Astrocyte (in vitro differentiated cells and primary cell): ENCODE measurements around the gene PSMD4. TPM values are rescaled to one million over a fixed set of nuclear protein-coding genes. Genes with fewer than 3 reads are reported as not detected.

ENCODE experiments used
- DNase-seq: peaks from one replicate; pipeline ENCODE4 v3.0.0-alpha.2; 2010; ENCODE audit warnings: low read depth
- FAIRE-seq: peaks from 2 replicates; lab custom pipeline; 2011; peaks lifted over from hg19 to GRCh38; lab: Jason Lieb, UNC
- H2AFZ ChIP-seq: 2 replicates; pipeline ENCODE4 v1.6.0; 2012; ENCODE audit warnings: low read depth, low read length, inconsistent platforms
- H3K27ac ChIP-seq: 2 replicates; pipeline ENCODE4 v1.5.1; 2011; ENCODE audit warnings: low read depth, low read length, inconsistent platforms
- H3K27me3 ChIP-seq: 2 replicates; pipeline ENCODE4 v1.6.0; 2011; ENCODE audit warnings: low read length, inconsistent platforms; ENCODE audit not compliant: insufficient read depth
- H3K36me3 ChIP-seq: 2 replicates; pipeline ENCODE4 v1.5.1; 2011; ENCODE audit warnings: low read length, inconsistent platforms; ENCODE audit not compliant: insufficient read depth
- H3K4me1 ChIP-seq: 2 replicates; pipeline ENCODE4 v1.5.1; 2011; ENCODE audit warnings: low read length, inconsistent platforms; ENCODE audit not compliant: insufficient read depth
- H3K4me2 ChIP-seq: 2 replicates; pipeline ENCODE4 v1.6.0; 2012; ENCODE audit warnings: low read length, inconsistent platforms
- H3K4me3 ChIP-seq: 2 replicates; pipeline ENCODE4 v1.5.1; 2011; ENCODE audit warnings: low read depth, mild to moderate bottlenecking, low read length, inconsistent platforms; ENCODE audit not compliant: insufficient read depth
- H3K79me2 ChIP-seq: 2 replicates; pipeline ENCODE4 v1.6.0; 2012; ENCODE audit warnings: mild to moderate bottlenecking, low read length, inconsistent platforms; ENCODE audit not compliant: insufficient read depth
- H3K9ac ChIP-seq: 2 replicates; pipeline ENCODE4 v1.6.0; 2012; ENCODE audit warnings: mild to moderate bottlenecking, low read length, inconsistent platforms
- H3K9me3 ChIP-seq: 2 replicates; pipeline ENCODE4 v1.5.1; 2012; ENCODE audit warnings: low read depth, mild to moderate bottlenecking, low read length, inconsistent platforms; ENCODE audit not compliant: insufficient read depth
- H4K20me1 ChIP-seq: 2 replicates; pipeline ENCODE4 v1.6.0; 2012; ENCODE audit warnings: low read length, inconsistent platforms; ENCODE audit not compliant: insufficient read depth
- H3K27ac Mint-ChIP-seq: one replicate; pipeline ENCODE4 v1.8.0; 2021; ENCODE audit warnings: mild to moderate bottlenecking, mixed read lengths; ENCODE audit not compliant: unreplicated experiment
- H3K27me3 Mint-ChIP-seq: one replicate; pipeline ENCODE4 v1.8.0; 2021; ENCODE audit warnings: low read depth, mixed read lengths; ENCODE audit not compliant: unreplicated experiment
- H3K36me3 Mint-ChIP-seq: one replicate; pipeline ENCODE4 v1.8.0; 2021; ENCODE audit warnings: low read depth, mixed read lengths; ENCODE audit not compliant: unreplicated experiment
- H3K4me1 Mint-ChIP-seq: one replicate; pipeline ENCODE4 v1.8.0; 2021; ENCODE audit warnings: low read depth, mixed read lengths; ENCODE audit not compliant: unreplicated experiment
- H3K4me3 Mint-ChIP-seq: one replicate; pipeline ENCODE4 v1.8.0; 2021; ENCODE audit warnings: mild to moderate bottlenecking, moderate library complexity, mixed read lengths; ENCODE audit not compliant: unreplicated experiment
- H3K9me3 Mint-ChIP-seq: one replicate; pipeline ENCODE4 v1.8.0; 2021; ENCODE audit warnings: mild to moderate bottlenecking, mixed read lengths; ENCODE audit not compliant: unreplicated experiment
- EZH2 ChIP-seq: IDR thresholded peaks from 2 replicates; pipeline ENCODE4 v1.6.1; 2012; ENCODE audit warnings: mild to moderate bottlenecking, low read length, inconsistent platforms; ENCODE audit not compliant: insufficient read depth
- total RNA-seq: library from RNA; stranded (reverse); gene quantifications from 2 replicates; pipeline ENCODE4 v1.2.1, GENCODE V29; 2021
- TF ChIP-seq, protein P1 (sequence below): IDR thresholded peaks from 2 replicates; pipeline ENCODE4 v1.5.1; 2011; ENCODE audit warnings: low read depth, mild to moderate bottlenecking, inconsistent platforms, low read length, moderate library complexity; ENCODE audit not compliant: insufficient read depth

The PSMD4 gene
- total RNA-seq, 1 donor from 2014 or later = 171 TPM

DNA sequence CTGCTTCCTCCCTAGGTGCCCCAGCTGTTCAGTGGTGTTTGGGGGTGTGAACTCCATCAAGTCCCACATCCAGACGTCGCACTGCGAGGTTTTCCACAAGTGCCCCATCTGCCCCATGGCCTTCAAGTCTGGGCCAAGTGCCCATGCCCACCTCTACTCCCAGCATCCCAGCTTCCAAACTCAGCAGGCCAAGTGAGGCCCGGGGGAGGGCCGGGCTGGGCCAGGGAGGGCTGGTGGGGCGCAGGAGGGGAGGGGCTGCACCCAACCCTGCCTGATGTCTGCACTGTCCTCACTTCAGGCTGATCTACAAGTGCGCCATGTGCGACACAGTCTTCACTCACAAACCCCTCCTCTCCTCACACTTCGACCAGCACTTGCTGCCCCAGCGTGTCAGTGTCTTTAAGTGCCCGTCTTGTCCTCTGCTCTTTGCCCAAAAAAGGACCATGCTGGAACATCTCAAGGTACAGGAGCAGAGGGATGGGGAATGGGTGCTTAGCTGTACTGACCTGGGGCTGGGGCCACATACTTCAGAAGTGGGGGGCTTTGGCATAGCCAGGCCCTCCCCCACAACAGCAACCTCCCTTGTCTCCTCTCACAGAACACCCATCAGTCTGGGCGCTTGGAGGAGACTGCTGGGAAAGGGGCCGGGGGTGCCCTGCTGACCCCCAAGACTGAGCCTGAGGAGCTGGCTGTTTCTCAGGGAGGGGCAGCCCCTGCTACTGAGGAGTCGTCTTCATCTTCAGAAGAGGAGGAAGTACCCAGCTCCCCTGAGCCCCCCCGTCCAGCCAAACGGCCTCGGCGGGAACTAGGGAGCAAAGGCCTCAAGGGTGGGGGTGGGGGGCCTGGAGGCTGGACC, 34.8 kb downstream of the PSMD4 start:
- DNase-seq (no peak), FAIRE-seq (no peak)
- Mint-ChIP-seq H3K4me1 (peaks cover 5% of the 10 kb centered on the region), H3K27ac (peak overlapping the region; percentile 87), H3K27me3 (no peaks in the 10 kb centered on the region), H3K4me3 (no peak overlapping the region), H3K36me3 (peaks cover 43% of the 10 kb centered on the region), H3K9me3 (no peaks in the 10 kb centered on the region)
- Histone ChIP-seq H3K4me1 (no peaks in the 10 kb centered on the region), H3K4me3 (no peak overlapping the region), H4K20me1 (peaks cover 50% of the 10 kb centered on the region), H2AFZ (no peak overlapping the region), H3K9ac (no peak overlapping the region), H3K27ac (no peak overlapping the region), H3K79me2 (peaks cover 28% of the 10 kb centered on the region), H3K4me2 (no peak overlapping the region), H3K27me3 (no peaks in the 10 kb centered on the region), H3K9me3 (no peaks in the 10 kb centered on the region), H3K36me3 (peaks cover 18% of the 10 kb centered on the region)
- TF ChIP-seq EZH2 = no peak
- TF ChIP-seq, protein P1, sequence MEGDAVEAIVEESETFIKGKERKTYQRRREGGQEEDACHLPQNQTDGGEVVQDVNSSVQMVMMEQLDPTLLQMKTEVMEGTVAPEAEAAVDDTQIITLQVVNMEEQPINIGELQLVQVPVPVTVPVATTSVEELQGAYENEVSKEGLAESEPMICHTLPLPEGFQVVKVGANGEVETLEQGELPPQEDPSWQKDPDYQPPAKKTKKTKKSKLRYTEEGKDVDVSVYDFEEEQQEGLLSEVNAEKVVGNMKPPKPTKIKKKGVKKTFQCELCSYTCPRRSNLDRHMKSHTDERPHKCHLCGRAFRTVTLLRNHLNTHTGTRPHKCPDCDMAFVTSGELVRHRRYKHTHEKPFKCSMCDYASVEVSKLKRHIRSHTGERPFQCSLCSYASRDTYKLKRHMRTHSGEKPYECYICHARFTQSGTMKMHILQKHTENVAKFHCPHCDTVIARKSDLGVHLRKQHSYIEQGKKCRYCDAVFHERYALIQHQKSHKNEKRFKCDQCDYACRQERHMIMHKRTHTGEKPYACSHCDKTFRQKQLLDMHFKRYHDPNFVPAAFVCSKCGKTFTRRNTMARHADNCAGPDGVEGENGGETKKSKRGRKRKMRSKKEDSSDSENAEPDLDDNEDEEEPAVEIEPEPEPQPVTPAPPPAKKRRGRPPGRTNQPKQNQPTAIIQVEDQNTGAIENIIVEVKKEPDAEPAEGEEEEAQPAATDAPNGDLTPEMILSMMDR = no peak

DNA sequence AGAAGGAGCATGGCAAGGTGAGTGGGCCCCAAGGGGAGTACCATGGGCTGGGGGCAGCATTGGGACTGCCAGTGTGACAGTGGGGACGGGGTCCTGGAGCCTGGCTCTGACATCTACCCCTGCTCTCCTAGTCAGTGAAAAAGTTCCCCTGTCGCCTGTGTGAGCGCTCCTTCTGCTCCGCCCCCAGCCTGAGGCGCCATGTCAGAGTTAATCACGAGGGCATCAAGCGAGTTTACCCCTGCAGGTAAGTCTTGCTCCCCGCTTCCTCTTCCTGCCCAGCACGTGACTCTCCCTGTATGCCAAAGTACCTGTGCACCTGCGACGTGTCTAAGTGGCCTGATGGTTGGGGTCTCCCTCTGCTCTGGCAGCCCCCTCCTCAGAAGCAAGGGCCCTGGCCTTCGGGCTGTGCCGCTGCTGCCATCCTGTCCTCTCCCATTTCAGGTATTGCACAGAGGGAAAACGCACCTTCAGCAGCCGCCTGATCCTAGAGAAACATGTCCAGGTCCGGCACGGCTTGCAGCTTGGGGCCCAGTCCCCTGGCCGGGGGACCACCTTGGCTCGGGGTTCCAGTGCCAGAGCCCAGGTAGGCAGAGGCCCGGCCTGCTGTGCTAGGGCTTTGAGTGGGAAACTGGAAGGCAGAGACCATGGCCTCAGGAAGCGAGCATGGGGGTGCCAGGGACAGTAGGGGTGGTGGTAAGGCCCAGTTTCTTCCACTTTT, 35.6 kb downstream of the PSMD4 start:
- Histone ChIP-seq H3K27me3 (no peaks in the 10 kb centered on the region), H4K20me1 (peaks cover 45% of the 10 kb centered on the region)

More for the DNA sequence above, 35.6 kb downstream of the PSMD4 start:
- H2AFZ ChIP-seq = no peak overlapping the region
- no peak for DNase-seq
- H3K4me1 Mint-ChIP-seq = peaks cover 3% of the 10 kb centered on the region
- H3K79me2 ChIP-seq = peaks cover 20% of the 10 kb centered on the region
- H3K4me3 Mint-ChIP-seq = no peak overlapping the region
- no peak for FAIRE-seq
- H3K9me3 Mint-ChIP-seq = no peaks in the 10 kb centered on the region
- peaks cover 25% of the 10 kb centered on the region for H3K36me3 ChIP-seq
- no peak overlapping the region for H3K4me2 ChIP-seq
- H3K4me1 ChIP-seq = no peaks in the 10 kb centered on the region
- no peaks in the 10 kb centered on the region for H3K27me3 Mint-ChIP-seq
- no peak overlapping the region for H3K9ac ChIP-seq
- peaks cover 41% of the 10 kb centered on the region for H3K36me3 Mint-ChIP-seq
- TF ChIP-seq, protein P1 = no peak
- TF ChIP-seq EZH2 = no peak
- H3K4me3 ChIP-seq = no peak overlapping the region
- H3K27ac Mint-ChIP-seq = no peak overlapping the region
- H3K9me3 ChIP-seq = no peaks in the 10 kb centered on the region
- H3K27ac ChIP-seq = no peak overlapping the region
